GM20000 (cell line): Measurements from ENCODE around the gene CUBN.

ENCODE experiments used
- DNase-seq: peaks from one replicate; pipeline ENCODE4 v3.0.0; 2012; ENCODE audit warnings: low spot score
- TF ChIP-seq, protein P1 (sequence below): IDR thresholded peaks from 2 replicates; pipeline ENCODE4 v1.5.1; 2012; ENCODE audit warnings: mild to moderate bottlenecking, control low read depth; ENCODE audit errors: extremely low read depth, missing control alignments

The CUBN gene

DNA sequence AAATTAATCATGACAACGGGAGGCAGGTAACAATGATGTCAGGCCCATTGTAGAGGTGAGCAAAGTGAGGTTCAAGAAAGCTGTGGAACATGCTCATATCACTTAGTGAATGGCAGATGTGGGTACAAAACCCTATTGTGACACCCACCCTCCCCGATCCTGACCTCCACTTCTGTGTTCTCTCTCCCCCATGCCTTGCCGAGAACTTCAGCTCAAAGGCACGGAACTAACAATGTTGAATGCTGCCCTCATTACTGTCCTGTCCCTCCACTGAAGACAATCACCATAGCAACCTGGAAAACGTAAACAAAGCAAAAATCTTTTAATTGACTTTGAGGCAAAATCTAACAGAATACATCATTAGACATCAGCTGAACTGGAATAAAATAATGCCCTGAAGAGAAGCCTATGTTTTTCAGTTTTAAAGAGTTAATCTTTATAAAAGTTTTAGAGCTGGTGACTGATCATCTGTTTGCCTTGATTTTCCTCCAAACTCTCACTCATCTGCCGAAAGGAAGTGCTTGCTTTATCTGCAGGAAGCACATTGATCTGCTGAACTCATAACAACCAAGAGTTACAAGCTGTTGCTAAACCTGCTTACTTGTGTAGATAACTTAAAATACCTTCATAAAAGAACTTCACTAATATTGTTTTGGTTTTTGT, 133.6 kb downstream of the CUBN start:
- TF ChIP-seq, protein P1, sequence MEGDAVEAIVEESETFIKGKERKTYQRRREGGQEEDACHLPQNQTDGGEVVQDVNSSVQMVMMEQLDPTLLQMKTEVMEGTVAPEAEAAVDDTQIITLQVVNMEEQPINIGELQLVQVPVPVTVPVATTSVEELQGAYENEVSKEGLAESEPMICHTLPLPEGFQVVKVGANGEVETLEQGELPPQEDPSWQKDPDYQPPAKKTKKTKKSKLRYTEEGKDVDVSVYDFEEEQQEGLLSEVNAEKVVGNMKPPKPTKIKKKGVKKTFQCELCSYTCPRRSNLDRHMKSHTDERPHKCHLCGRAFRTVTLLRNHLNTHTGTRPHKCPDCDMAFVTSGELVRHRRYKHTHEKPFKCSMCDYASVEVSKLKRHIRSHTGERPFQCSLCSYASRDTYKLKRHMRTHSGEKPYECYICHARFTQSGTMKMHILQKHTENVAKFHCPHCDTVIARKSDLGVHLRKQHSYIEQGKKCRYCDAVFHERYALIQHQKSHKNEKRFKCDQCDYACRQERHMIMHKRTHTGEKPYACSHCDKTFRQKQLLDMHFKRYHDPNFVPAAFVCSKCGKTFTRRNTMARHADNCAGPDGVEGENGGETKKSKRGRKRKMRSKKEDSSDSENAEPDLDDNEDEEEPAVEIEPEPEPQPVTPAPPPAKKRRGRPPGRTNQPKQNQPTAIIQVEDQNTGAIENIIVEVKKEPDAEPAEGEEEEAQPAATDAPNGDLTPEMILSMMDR = no peak
- no peak for DNase-seq

DNA sequence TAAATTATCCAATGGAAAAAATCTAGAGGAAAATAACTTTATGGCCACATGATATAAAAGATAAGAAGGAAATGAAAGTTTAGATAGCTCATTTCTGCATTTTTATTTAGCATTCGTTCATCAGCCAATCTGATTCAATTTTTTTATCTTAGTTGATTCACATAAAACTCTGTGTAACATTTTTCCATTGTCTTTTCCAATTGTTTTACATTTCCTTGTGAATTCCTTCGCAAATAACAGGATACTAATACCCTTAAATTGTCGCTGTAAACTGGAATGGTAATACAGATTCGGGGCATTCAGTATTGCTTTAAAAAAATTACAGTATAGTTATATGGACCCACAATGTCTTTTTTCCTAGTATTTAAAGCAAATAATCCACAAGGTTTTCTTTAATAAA, 136.4 kb downstream of the CUBN start:
- DNase-seq = no peak
- TF ChIP-seq, protein P1 = no peak

DNA sequence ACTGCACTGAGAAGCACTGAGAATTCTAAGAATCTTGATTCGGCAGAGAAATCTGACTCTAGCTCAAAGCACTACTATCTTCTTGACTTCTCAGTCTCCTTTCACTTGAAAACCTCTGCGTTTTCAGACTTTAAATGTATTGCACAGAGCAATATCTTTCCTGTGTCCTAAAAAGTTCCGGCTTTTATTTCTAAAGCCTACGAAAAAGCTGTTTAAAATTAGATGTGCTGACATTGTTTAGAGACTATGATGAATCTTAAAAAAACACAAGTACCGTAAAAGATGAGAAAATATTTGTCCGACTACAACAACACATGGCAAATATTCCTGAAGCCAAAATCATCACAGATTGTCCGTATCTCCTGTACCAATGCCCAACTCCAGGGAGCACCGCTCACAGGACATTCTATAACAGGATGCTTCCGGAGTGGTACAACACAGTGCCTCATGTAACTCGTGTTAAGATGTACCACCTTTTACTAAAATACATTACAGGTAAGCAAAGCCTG, 136.9 kb downstream of the CUBN start:
- TF ChIP-seq, protein P1 = no peak
- DNase-seq = no peak

DNA sequence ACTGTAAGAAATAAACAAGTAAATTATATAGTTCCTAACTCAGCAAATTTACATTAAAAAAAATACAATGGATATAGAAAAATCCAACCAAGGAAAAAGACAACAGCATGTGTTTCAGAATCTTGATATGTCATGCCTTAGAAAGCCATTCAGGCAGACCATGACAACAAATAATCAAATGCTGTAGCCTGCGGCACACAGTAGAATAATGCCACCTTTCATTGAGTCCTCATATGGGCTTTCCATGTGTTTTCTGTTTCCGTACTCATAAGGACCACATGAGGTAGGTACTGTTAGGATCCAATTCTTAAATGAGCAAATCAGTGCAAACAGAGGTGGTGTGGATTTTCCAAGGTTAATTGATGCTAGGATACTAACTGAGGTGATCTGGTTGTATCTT, 138.6 kb downstream of the CUBN start:
- no peak for DNase-seq
- TF ChIP-seq, protein P1 = no peak

DNA sequence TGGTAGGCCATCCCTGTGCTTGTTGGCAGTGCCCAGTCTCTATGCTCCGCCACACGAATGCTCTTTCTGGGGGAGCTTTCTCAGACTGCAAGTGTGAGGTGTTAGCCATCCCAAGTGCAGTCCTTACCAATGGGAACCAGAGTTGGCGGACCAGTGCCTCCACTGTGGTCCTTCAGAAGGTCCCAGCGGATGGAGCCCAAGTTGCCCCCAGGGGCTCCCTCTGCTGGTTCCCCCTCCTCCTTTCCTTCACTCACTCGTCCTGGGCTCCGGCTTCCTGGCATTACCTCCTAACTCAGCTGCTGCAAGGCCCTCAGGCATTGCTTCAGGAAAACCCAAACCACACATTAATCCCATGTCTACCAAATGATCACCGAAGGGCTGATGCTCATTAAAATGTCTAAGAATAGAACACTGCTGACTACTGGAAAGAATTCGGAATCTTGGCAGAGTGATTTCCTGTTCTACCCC, 139.8 kb downstream of the CUBN start:
- TF ChIP-seq, protein P1 = no peak
- DNase-seq = no peak

DNA sequence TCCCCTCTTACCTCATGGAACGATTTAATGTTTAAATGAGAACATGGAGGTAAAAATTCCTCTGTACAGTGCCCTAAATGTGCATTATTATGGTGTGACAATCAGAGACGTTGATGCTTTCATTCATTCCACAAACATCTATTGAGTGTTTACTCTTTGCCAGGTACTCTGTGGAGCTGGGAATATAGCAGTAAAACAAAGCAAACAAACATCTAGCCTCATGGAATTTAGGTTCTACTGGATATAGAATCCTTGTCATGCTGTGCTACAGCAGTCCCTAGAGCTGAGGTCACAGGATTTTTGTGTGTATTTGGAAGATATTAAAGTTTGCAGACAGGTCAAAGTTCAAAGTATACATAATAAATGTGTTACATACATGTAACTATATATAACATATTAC, 140.7 kb downstream of the CUBN start:
- no peak for DNase-seq
- TF ChIP-seq, protein P1 = no peak

DNA sequence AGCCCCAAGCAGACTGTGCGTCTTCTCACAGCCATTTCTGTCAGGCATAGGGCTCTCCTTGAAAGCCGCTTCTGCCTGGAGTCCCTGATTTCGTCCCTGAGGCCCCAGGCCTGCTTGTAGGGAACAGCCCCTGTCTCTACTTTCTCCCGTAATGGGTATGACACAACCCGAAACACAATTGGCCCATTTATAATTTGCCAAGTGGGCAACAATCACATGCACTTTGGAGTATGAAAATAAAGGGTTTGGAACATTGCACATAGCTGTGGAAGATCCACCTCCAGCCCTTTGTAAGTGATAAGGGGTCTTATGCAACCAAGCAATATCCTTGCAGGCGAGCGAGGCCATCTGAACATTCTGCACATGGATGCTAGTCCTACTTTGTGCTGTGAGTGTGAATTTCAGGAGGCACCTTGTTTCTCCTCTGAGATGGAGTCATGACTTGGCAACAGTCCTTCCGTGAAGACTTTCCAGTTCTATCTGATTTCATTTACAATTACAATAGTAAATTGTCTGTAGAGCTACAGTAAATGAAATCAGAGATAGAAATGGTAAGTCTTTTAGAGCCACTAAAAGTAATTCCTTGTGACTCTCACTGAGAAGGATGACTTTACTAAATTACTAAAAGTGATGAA, 141.5 kb downstream of the CUBN start:
- DNase-seq = no peak
- TF ChIP-seq, protein P1 = no peak
